B cell (primary cell): Measurements from ENCODE around the gene DCAF15. TPM values are rescaled to one million over a fixed set of nuclear protein-coding genes. Genes with fewer than 3 reads are reported as not detected.

ENCODE experiments used
- ATAC-seq: fragments of 200-7000 bp; cut with Tn5 transposase; one replicate; pipeline ENCODE4 v1.10.0; 2021; ENCODE audit warnings: low read depth, mild to moderate bottlenecking, moderate number of reproducible peaks, moderate library complexity
- CTCF ChIA-PET: fragments of 350-600 bp; sonication (Branson Sonifier 250); formaldehyde crosslinking; loops from one replicate; lab custom pipeline; 2021; ENCODE audit warnings: antibody characterized with exemption, inconsistent platforms; lab: Charles Lee
- POLR2A ChIA-PET: fragments of 350-600 bp; sonication (Branson Sonifier 250); formaldehyde crosslinking; loops from one replicate; lab custom pipeline; 2021; ENCODE audit warnings: antibody characterized with exemption; lab: Charles Lee
- DNase-seq: peaks from one replicate; pipeline ENCODE4 v3.0.0; 2013
- H2AFZ ChIP-seq: 2 replicates; pipeline ENCODE4 v1.6.1; 2012; ENCODE audit warnings: mild to moderate bottlenecking, low read depth, low read length; ENCODE audit not compliant: insufficient read depth, poor library complexity, severe bottlenecking
- H3K27ac ChIP-seq, 2 donors: 1 replicate in 1 of 2; 2 replicates in 1 of 2; pipeline ENCODE4 v1.5.1; 2012 to 2013; ENCODE audit warnings: low read length in 2 of 2, mild to moderate bottlenecking in 2 of 2, moderate library complexity in 1 of 2
- H3K27me3 ChIP-seq, 4 experiments: fragments of 200-600 bp in 1 of 4; sonication (generic) in 1 of 4; replicated peaks in 1 of 4; 1 replicate in 2 of 4; 2 replicates in 2 of 4; pipeline versions ENCODE4 v1.6.1 to v1.7.0; 2013 to 2016; ENCODE audit warnings: low read length in 3 of 4, mild to moderate bottlenecking in 2 of 4, mixed read lengths in 1 of 4, moderate library complexity in 1 of 4; ENCODE audit not compliant: insufficient read depth in 4 of 4, control insufficient read depth in 3 of 4; ENCODE audit errors: control extremely low read depth in 1 of 4
- H3K36me3 ChIP-seq, 2 experiments: replicated peaks in 1 of 2; 1 replicate in 1 of 2; 2 replicates in 1 of 2; pipeline versions ENCODE4 v1.6.1 to v1.7.1; 2013; ENCODE audit warnings: low read length in 1 of 2; ENCODE audit not compliant: insufficient read depth in 2 of 2, control insufficient read depth in 1 of 2; ENCODE audit errors: control extremely low read depth in 1 of 2, extremely low read depth in 1 of 2
- H3K4me1 ChIP-seq, 2 donors: fragments of 200-600 bp in 1 of 2; sonication (generic) in 1 of 2; 1 replicate in 1 of 2; 2 replicates in 1 of 2; pipeline versions ENCODE4 v1.5.1 to v1.6.1; 2013 to 2017; ENCODE audit warnings: low read length in 2 of 2; ENCODE audit not compliant: control insufficient read depth in 2 of 2, insufficient read depth in 2 of 2
- H3K4me2 ChIP-seq: replicated peaks from 2 replicates; pipeline ENCODE3; 2012; ENCODE audit warnings: mild to moderate bottlenecking, low read depth, low read length; ENCODE audit not compliant: poor library complexity, severe bottlenecking
- H3K4me3 ChIP-seq, 5 experiments: fragments of 200-600 bp in 1 of 5; sonication (generic) in 1 of 5; 1 replicate in 3 of 5; 2 replicates in 2 of 5; pipeline versions ENCODE4 v1.5.1 to v1.7.0; 2011 to 2016; ENCODE audit warnings: low read length in 4 of 5, mild to moderate bottlenecking in 4 of 5, low read depth in 2 of 5, control low read depth in 1 of 5, moderate library complexity in 1 of 5; ENCODE audit not compliant: insufficient read depth in 1 of 5; ENCODE audit errors: control extremely low read depth in 1 of 5, extremely low read depth in 1 of 5
- H3K79me2 ChIP-seq: fragments of 200-600 bp; sonication (generic); one replicate; pipeline ENCODE4 v1.6.0; 2016; ENCODE audit warnings: low read length; ENCODE audit not compliant: control insufficient read depth, insufficient read depth
- H3K9ac ChIP-seq: fragments of 200-600 bp; sonication (generic); 2 replicates; pipeline ENCODE4 v1.6.1; 2017; ENCODE audit warnings: mild to moderate bottlenecking, low read length, moderate library complexity
- H3K9me3 ChIP-seq, 3 donors: one replicate each; pipeline versions ENCODE4 v1.6.1 to v1.7.1; 2013; ENCODE audit warnings: low read length in 2 of 3; ENCODE audit not compliant: control insufficient read depth in 2 of 3, insufficient read depth in 1 of 3; ENCODE audit errors: control extremely low read depth in 1 of 3
- H4K20me1 ChIP-seq: 2 replicates; pipeline ENCODE4 v1.6.0; 2012; ENCODE audit warnings: mild to moderate bottlenecking, low read length; ENCODE audit not compliant: insufficient read depth, control insufficient read depth, poor library complexity, severe bottlenecking
- H3K27ac Mint-ChIP-seq: one replicate; pipeline ENCODE4 v1.8.0; 2021; ENCODE audit warnings: mixed read lengths
- H3K27me3 Mint-ChIP-seq: one replicate; pipeline ENCODE4 v1.8.0; 2021; ENCODE audit warnings: mixed read lengths
- H3K4me1 Mint-ChIP-seq: one replicate; pipeline ENCODE4 v1.8.0; 2021; ENCODE audit warnings: mixed read lengths
- H3K4me3 Mint-ChIP-seq: one replicate; pipeline ENCODE4 v1.8.0; 2021; ENCODE audit warnings: mixed read lengths
- H3K9me3 Mint-ChIP-seq: one replicate; pipeline ENCODE4 v1.8.0; 2022; ENCODE audit warnings: mixed read lengths; ENCODE audit not compliant: insufficient read depth
- CTCF ChIP-seq: fragments of 200-600 bp; IDR thresholded peaks from one replicate; pipeline ENCODE4 v1.8.0; 2022; ENCODE audit warnings: antibody characterized with exemption, mild to moderate bottlenecking
- EZH2 ChIP-seq: IDR thresholded peaks from 2 replicates; pipeline ENCODE4 v1.6.1; 2012; ENCODE audit warnings: borderline replicate concordance, low read depth, mild to moderate bottlenecking, moderate library complexity, low read length; ENCODE audit not compliant: insufficient read depth, poor library complexity, severe bottlenecking
- WGBS: methylation state at CpG from one replicate; pipeline ENCODE4 v1.1.5; 2013; ENCODE audit warnings: missing lambda C conversion rate; ENCODE audit not compliant: insufficient coverage; 5-methylcytosine and 5-hydroxymethylcytosine counted together
- intact Hi-C: fragments of 100-400 bp; cut with micrococcal nuclease; formaldehyde crosslinking; loops from one replicate; pipeline ENCODE4 v1.10.0; 2022
- polyA plus RNA-seq: library from polyadenylated mRNA; depleted of rRNA; stranded (reverse); fragments of >200 nt; gene quantifications from 2 replicates; pipeline ENCODE4 v1.2.3, GENCODE V29; 2012
- total RNA-seq, 2 donors: library from RNA; stranded (reverse); fragments of 120-200 nt in 1 of 2; gene quantifications; 1 replicate in 1 of 2; 2 replicates in 1 of 2; pipeline versions ENCODE4 v1.2.3 to v1.2.4, GENCODE V29; 2013 to 2022

DCAF15 gene
- total and polyA plus RNA-seq, 2 donors (not counting 1 experiment from before 2014, with no cell fraction given): 116 to 157 TPM

GRCh38 chr19:13986348-13986904 lies 34.1 kb downstream of the DCAF15 start:
- ChIA-PET CTCF (interaction anchor here (0.8 to 5.4 kb wide), 8 partner anchors 12 to 85 kb away, joined by 3 to 29 read pairs (median 4); partner anchors contain the start of genes DCAF15 and IL27RA), POLR2A (interaction anchor here (0.6 to 3.5 kb wide), 8 partner anchors 12 to 140 kb away, joined by 3 to 42 read pairs (median 3); partner anchors contain the start of genes DCAF15, IL27RA and RFX1)
- Histone ChIP-seq H3K4me1 (peaks cover 59 to 69% of the 10 kb centered on the region in 2 donors), H3K27ac (peak overlapping the region; percentile 95 to 99), H3K9me3 (no peaks in the 10 kb centered on the region), H2AFZ (peak overlapping the region; percentile 71), H3K9ac (peak overlapping the region; percentile 65), H3K27me3 (no peaks in the 10 kb centered on the region), H3K4me2 (peak overlapping the region; percentile 89), H4K20me1 (no peaks in the 10 kb centered on the region), H3K36me3 (peaks cover 0 to 13% of the 10 kb centered on the region in 2 experiments), H3K4me3 (peak overlapping the region; percentile 9 to 54 (median 35)), H3K79me2 (peaks cover 37% of the 10 kb centered on the region)
- Mint-ChIP-seq H3K9me3 (no peaks in the 10 kb centered on the region), H3K27me3 (no peaks in the 10 kb centered on the region), H3K4me3 (peak overlapping the region; percentile 71), H3K27ac (peak overlapping the region; percentile 99), H3K4me1 (peaks cover 67% of the 10 kb centered on the region)
- ATAC-seq (peak; percentile 82), DNase-seq (peak; percentile 98)
- 1% methylated on average over 19 of the region's 19 CpGs for WGBS
- no peak for TF ChIP-seq EZH2
- intact Hi-C loops: loop anchor here (1.0 to 2.0 kb wide), 6 partner anchors 20 to 147 kb away; partner anchors contain the start of genes BRME1, CC2D1A, DCAF15 and RFX1

DNA sequence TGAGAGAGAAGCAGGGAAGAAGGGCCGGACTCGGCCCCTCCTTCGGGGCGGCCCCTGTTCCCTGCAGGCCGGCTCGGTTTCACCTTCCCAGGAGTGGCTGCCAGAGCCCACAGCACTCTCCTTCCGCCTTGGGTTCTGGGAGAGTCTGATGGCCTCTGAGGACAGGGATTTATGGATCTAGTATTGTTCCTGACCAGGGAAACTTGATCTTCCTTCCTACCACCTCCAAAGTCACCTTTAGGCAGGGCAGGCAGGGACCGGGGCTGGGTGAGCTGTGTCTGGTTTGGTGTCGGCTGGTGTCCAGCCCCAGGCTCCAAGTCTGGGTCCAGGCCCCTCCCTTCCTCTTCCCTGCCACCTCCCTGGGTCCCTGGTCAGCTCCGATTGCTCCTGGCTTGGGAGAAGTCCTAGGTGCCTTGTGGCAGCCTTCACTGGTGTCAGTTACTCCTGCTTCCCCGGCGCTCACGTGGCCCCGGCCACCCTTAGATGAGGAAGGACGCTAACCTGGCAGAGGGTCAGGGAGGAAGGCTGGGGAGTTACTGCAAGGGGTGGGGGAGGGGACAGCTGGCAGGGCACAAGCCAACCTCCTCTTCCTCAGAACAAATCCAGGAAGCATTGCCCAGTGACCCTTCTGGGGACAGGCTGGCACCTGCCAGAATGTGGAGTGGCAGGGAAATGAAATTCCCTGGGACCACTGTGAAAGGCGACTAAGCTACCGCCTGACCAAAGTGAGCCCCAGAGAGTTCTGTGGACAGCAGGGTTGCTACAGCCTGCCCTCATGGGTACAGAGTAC lies 35.0 kb downstream of the DCAF15 start:
- H3K9ac ChIP-seq: peak overlapping the region; percentile 65
- H3K79me2 ChIP-seq: peaks cover 46% of the 10 kb centered on the region
- WGBS: 44% methylated on average over 15 of the region's 17 CpGs
- Mint-ChIP-seq H3K4me3 (peak overlapping the region; percentile 71), H3K27me3 (no peaks in the 10 kb centered on the region), H3K27ac (peak overlapping the region; percentile 99), H3K9me3 (no peaks in the 10 kb centered on the region), H3K4me1 (peaks cover 60% of the 10 kb centered on the region)
- H3K27me3 ChIP-seq: no peaks in the 10 kb centered on the region
- peaks cover 5% of the 10 kb centered on the region for H4K20me1 ChIP-seq
- POLR2A ChIA-PET: interaction anchor here (0.6 to 3.5 kb wide), 9 partner anchors 11 to 141 kb away, joined by 3 to 42 read pairs (median 3); partner anchors contain the start of genes DCAF15, IL27RA and RFX1
- H3K36me3 ChIP-seq: peaks cover 0 to 22% of the 10 kb centered on the region in 2 experiments
- DNase-seq: peak; percentile 36
- peak overlapping the region; percentile 89 for H3K4me2 ChIP-seq
- CTCF ChIA-PET: interaction anchor here (0.8 to 5.4 kb wide), 10 partner anchors 11 to 108 kb away, joined by 3 to 29 read pairs (median 4); partner anchors contain the start of genes DCAF15 and IL27RA
- H2AFZ ChIP-seq: peak overlapping the region; percentile 71
- peak overlapping the region; percentile 95 to 99 for H3K27ac ChIP-seq
- no peak for ATAC-seq
- TF ChIP-seq CTCF: no peak
- TF ChIP-seq EZH2: no peak
- H3K4me1 ChIP-seq: peaks cover 51 to 61% of the 10 kb centered on the region in 2 donors
- peak overlapping the region; percentile 9 to 54 (median 35) for H3K4me3 ChIP-seq
- H3K9me3 ChIP-seq: no peaks in the 10 kb centered on the region
- intact Hi-C loops: loop anchor here (2.0 kb wide), 1 partner anchor 26 kb away; no protein-coding TSS in a partner anchor
